K562 (cell line): ENCODE data around the gene PRDX6. TPM values are rescaled to one million over a fixed set of nuclear protein-coding genes. Genes with fewer than 3 reads are reported as not detected.
A peak's percentile ranks its signal among the peaks of the same experiment; 100 is the strongest.

ENCODE experiments used
- CEBPG ChIP-seq, 3 experiments: fragments of 200-800 bp in 1 of 3; sonication (Bioruptor generic) in 1 of 3; sonication (generic) in 1 of 3; formaldehyde crosslinking in 1 of 3; IDR thresholded peaks in 2 of 3; conservative IDR thresholded peaks in 1 of 3; 2 replicates each; pipeline versions ENCODE4 v1.6.1 to v1.8.0; 2016 to 2022; ENCODE audit warnings: missing compliant biosample characterization in 2 of 3, missing genetic modification characterization in 2 of 3, mild to moderate bottlenecking in 1 of 3, missing genetic modification reagents in 1 of 3
- EWSR1 ChIP-seq: fragments of 450-650 bp; IDR thresholded peaks from 2 replicates; pipeline ENCODE4 v1.6.1; 2018; ENCODE audit warnings: borderline replicate concordance, mild to moderate bottlenecking, low read depth, moderate library complexity; ENCODE audit not compliant: partially characterized antibody
- HDGF ChIP-seq: fragments of 450-650 bp; IDR thresholded peaks from 2 replicates; pipeline ENCODE4 v1.6.1; 2016
- HNRNPH1 ChIP-seq: fragments of 200-400 bp; formaldehyde crosslinking; optimal IDR thresholded peaks from 2 replicates; pipeline ENCODE3; 2017; ENCODE audit warnings: low read depth, mild to moderate bottlenecking, low read length, moderate library complexity
- NR4A1 ChIP-seq, 2 experiments: fragments of 250-450 bp in 1 of 2; fragments of 450-650 bp in 1 of 2; sonication (Bioruptor Pico) in 1 of 2; IDR thresholded peaks; 2 replicates each; pipeline versions ENCODE4 v1.4.0 to v1.6.1; 2016 to 2020; ENCODE audit warnings: mild to moderate bottlenecking in 2 of 2, missing compliant biosample characterization in 1 of 2, missing genetic modification characterization in 1 of 2, moderate library complexity in 1 of 2
- PHB ChIP-seq: fragments of 250-450 bp; sonication (Bioruptor Pico); IDR thresholded peaks from 2 replicates; pipeline ENCODE4 v1.5.0; 2021
- RBM14 ChIP-seq: fragments of 200-400 bp; formaldehyde crosslinking; IDR thresholded peaks from 2 replicates; pipeline ENCODE4 v1.6.1; 2018; ENCODE audit warnings: low read depth, mild to moderate bottlenecking, low read length, moderate library complexity, borderline replicate concordance; ENCODE audit not compliant: insufficient read depth
- RBM22 ChIP-seq: fragments of 200-400 bp; formaldehyde crosslinking; IDR thresholded peaks from 2 replicates; pipeline ENCODE4 v1.6.1; 2018; ENCODE audit warnings: low read length, low read depth; ENCODE audit not compliant: poor library complexity, severe bottlenecking
- SMARCA4 ChIP-seq: fragments of 450-650 bp; IDR thresholded peaks from 2 replicates; pipeline ENCODE4 v1.6.1; 2016
- SMARCA5 ChIP-seq: fragments of 450-650 bp; IDR thresholded peaks from 2 replicates; pipeline ENCODE4 v1.6.1; 2016
- TCF7L2 ChIP-seq: fragments of 150-350 bp; IDR thresholded peaks from 2 replicates; pipeline ENCODE4 v1.6.1; 2016; ENCODE audit warnings: low read depth, mild to moderate bottlenecking, low read length, moderate library complexity
- ZNF175 ChIP-seq: fragments of 200-800 bp; sonication (Bioruptor generic); IDR thresholded peaks from 2 replicates; pipeline ENCODE4 v1.6.1; 2016; ENCODE audit warnings: low read depth, mild to moderate bottlenecking, missing genetic modification characterization, missing compliant biosample characterization
- ZNF232 ChIP-seq: sonication (generic); formaldehyde crosslinking; IDR thresholded peaks from 2 replicates; pipeline ENCODE4 v1.8.0; 2022; ENCODE audit warnings: mild to moderate bottlenecking, missing genetic modification reagents
- ZSCAN29 ChIP-seq: fragments of 450-650 bp; IDR thresholded peaks from 2 replicates; pipeline ENCODE4 v1.6.1; 2017
- polyA plus RNA-seq, 8 experiments: library from polyadenylated mRNA; depleted of rRNA in 4 of 8; stranded (reverse) in 5 of 8; unstranded in 3 of 8; fragments of >200 nt; fragmentation: Nextera tagmentation in 2 of 8; fragmentation: Illumina TruSeq in 1 of 8; extraction: Ambion mirVana in 2 of 8; extraction: Trizol in 1 of 8; gene quantifications; 2 replicates each; pipeline versions ENCODE4 v1.2.1 to v1.2.3, GENCODE V29; 2011 to 2014; ENCODE audit warnings: inconsistent platforms in 1 of 8, missing spikeins in 1 of 8
- total RNA-seq, 7 experiments: library from RNA; depleted of rRNA in 6 of 7; stranded (reverse); fragments of >200 nt in 6 of 7; fragmentation: Illumina TruSeq in 2 of 7; extraction: Trizol in 2 of 7; gene quantifications; 2 replicates each; pipeline versions ENCODE4 v1.2.1 to v1.2.3, GENCODE V29; 2011 to 2021; ENCODE audit warnings: low replicate concordance in 1 of 7
- TF ChIP-seq, protein P1 (sequence below): fragments of 200-800 bp; sonication (Bioruptor generic); IDR thresholded peaks from 2 replicates; pipeline ENCODE4 v1.6.1; 2017; ENCODE audit warnings: missing genetic modification characterization, missing compliant biosample characterization
- TF ChIP-seq, protein P2 (sequence below): fragments of 250-450 bp; sonication (Bioruptor Pico); IDR thresholded peaks from 2 replicates; pipeline ENCODE4 v1.4.0; 2020; ENCODE audit warnings: mild to moderate bottlenecking
- TF ChIP-seq, protein P3 (sequence below), 2 experiments: IDR thresholded peaks in 1 of 2; conservative IDR thresholded peaks in 1 of 2; 2 replicates each; pipeline ENCODE4 v1.6.1; 2016; ENCODE audit warnings: low read depth in 2 of 2, mild to moderate bottlenecking in 1 of 2, missing compliant biosample characterization in 1 of 2, missing genetic modification characterization in 1 of 2, moderate library complexity in 1 of 2

Gene PRDX6
- total and polyA plus RNA-seq, 9 of the 15 experiments (the other 6 are each of a cell fraction or from before 2014, with no cell fraction given), result 277 to 1,082 (median 610) TPM

DNA sequence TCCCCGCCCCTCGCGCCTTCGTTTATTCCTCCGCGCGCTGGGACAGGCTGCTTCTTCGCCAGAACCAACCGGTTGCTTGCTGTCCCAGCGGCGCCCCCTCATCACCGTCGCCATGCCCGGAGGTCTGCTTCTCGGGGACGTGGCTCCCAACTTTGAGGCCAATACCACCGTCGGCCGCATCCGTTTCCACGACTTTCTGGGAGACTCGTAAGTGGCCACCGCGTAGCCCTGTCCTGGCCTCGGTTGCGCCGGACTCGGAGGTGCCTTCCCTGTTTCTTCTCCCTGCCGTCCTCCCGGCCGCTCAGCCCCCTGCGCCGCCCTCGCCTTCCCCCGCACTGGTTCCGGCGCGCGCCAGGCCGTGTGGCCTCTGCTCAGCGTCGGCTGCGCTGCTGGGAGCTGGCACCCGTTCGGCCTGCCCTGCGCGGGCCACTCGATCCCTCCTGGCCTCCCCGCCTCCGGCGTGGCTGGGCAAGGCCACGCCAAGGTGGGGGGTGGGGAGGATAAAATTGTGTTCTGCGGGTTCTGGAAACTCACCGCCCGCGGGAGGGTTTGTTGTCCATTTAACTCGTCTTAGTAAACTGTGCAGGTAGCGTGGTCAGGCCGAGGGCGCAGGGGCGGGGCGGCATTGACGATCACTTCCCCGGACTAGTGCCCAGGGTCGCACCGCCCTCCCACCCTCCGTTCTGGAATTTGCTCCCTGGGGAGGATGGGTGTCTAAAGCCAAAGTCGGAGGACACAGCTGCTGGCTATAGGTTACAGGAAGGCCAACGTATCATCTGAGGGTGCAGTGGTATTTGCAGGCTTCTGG, at the start of gene PRDX6 (continued):
- no peak for TF ChIP-seq NR4A1 (CRISPR knock-in tag; IDR thresholded peaks at IDR 0.05)
- TF ChIP-seq NR4A1 (tag; IDR thresholded peaks at IDR 0.05), result 0 out of 2 replicates have a peak, but pooled peaks have one; percentile 49
- no peak; the same call in 1 of the 2 replicates for TF ChIP-seq SMARCA4
- TF ChIP-seq PHB, result no peak
- TF ChIP-seq SMARCA5, result no peak
- no peak; the same call in 1 of the 2 replicates for TF ChIP-seq ZNF232 (CRISPR knock-in tag)
- TF ChIP-seq RBM14, result peak; percentile 90; the same call in 1 of the 2 replicates
- TF ChIP-seq TCF7L2, result no peak
- TF ChIP-seq, protein P1, sequence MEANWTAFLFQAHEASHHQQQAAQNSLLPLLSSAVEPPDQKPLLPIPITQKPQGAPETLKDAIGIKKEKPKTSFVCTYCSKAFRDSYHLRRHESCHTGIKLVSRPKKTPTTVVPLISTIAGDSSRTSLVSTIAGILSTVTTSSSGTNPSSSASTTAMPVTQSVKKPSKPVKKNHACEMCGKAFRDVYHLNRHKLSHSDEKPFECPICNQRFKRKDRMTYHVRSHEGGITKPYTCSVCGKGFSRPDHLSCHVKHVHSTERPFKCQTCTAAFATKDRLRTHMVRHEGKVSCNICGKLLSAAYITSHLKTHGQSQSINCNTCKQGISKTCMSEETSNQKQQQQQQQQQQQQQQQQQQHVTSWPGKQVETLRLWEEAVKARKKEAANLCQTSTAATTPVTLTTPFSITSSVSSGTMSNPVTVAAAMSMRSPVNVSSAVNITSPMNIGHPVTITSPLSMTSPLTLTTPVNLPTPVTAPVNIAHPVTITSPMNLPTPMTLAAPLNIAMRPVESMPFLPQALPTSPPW (CRISPR knock-in tag), result peak; percentile 40
- no peak for TF ChIP-seq HNRNPH1
- TF ChIP-seq ZSCAN29, result peak; percentile 76; the same call in 1 of the 2 replicates
- TF ChIP-seq ZNF175 (CRISPR knock-in tag), result no peak
- peak; percentile 95 for TF ChIP-seq RBM22
- TF ChIP-seq, protein P2, sequence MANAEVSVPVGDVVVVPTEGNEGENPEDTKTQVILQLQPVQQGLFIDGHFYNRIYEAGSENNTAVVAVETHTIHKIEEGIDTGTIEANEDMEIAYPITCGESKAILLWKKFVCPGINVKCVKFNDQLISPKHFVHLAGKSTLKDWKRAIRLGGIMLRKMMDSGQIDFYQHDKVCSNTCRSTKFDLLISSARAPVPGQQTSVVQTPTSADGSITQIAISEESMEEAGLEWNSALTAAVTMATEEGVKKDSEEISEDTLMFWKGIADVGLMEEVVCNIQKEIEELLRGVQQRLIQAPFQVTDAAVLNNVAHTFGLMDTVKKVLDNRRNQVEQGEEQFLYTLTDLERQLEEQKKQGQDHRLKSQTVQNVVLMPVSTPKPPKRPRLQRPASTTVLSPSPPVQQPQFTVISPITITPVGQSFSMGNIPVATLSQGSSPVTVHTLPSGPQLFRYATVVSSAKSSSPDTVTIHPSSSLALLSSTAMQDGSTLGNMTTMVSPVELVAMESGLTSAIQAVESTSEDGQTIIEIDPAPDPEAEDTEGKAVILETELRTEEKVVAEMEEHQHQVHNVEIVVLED (CRISPR knock-in tag), result no peak
- TF ChIP-seq EWSR1, result no peak
- TF ChIP-seq CEBPG (CRISPR knock-in tag; IDR thresholded peaks at IDR 0.05), result peak; percentile 52; the same call in 1 of the 2 replicates
- TF ChIP-seq CEBPG (tag; conservative IDR thresholded peaks at IDR 0.05 in 1 of 2, IDR thresholded peaks at IDR 0.05 in 1 of 2), result no peak
- TF ChIP-seq HDGF, result no peak
- TF ChIP-seq, protein P3, sequence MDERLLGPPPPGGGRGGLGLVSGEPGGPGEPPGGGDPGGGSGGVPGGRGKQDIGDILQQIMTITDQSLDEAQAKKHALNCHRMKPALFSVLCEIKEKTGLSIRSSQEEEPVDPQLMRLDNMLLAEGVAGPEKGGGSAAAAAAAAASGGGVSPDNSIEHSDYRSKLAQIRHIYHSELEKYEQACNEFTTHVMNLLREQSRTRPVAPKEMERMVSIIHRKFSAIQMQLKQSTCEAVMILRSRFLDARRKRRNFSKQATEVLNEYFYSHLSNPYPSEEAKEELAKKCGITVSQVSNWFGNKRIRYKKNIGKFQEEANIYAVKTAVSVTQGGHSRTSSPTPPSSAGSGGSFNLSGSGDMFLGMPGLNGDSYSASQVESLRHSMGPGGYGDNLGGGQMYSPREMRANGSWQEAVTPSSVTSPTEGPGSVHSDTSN (CRISPR knock-in tag; IDR thresholded peaks at IDR 0.05; ENCODE audit: low read depth), result no peak
- TF ChIP-seq, protein P3 (tag; conservative IDR thresholded peaks at IDR 0.05; ENCODE audit: low read depth), result no peak
